ENCODE results near the gene PDZD7. TPM values are rescaled to one million over a fixed set of nuclear protein-coding genes. Genes with fewer than 3 reads are reported as not detected.

Gene PDZD7
- total and polyA plus RNA-seq, 9 of the 15 experiments (the other 6 are each of a cell fraction or from before 2014, with no cell fraction given): 0.04 to 0.24 (median 0.08) TPM; not detected in 3

GRCh38 chr10:101062232-101063049 is 31.5 kb upstream of the PDZD7 start:
- no peaks in the 10 kb centered on the region for H3K9me3 ChIP-seq (replicated peaks; ENCODE audit: control insufficient read depth, insufficient read depth, low read depth, low read length)
- no peaks in the 10 kb centered on the region for H3K27me3 ChIP-seq (ENCODE audit: control insufficient read depth in 2 of 2, insufficient read depth in 2 of 2, low read length in 2 of 2)
- H3K9ac ChIP-seq (ENCODE audit: insufficient read depth in 1 of 2, low read depth in 2 of 2, low read length in 2 of 2): peak overlapping the region; percentile 96 to 99
- ChIA-PET POLR2A (interaction anchor here (0.8 to 1.8 kb wide), 7 partner anchors 9 to 33 kb away, joined by 3 to 7 read pairs (median 3); no protein-coding TSS in a partner anchor), CTCF (ENCODE audit: low intra/inter-chr PET ratio) (interaction anchor here (0.8 to 0.9 kb wide), 2 partner anchors 22 to 69 kb away, joined by 3 read pairs; no protein-coding TSS in a partner anchor)
- ATAC-seq: peak; percentile 62
- peak overlapping the region; percentile 100 for H3K27ac ChIP-seq (ENCODE audit: extremely low read depth, low read depth, low read length)
- peaks cover 6% of the 10 kb centered on the region; the same call in 1 of the 3 replicates for H3K36me3 ChIP-seq (ENCODE audit: control insufficient read depth, insufficient read depth, low read length)
- H3K4me2 ChIP-seq (ENCODE audit: insufficient read depth, low read length): peak overlapping the region; percentile 93
- in situ Hi-C loops (cut with MboI): no loop called here
- intact Hi-C loops (cut with micrococcal nuclease): loop anchor here (10.0 kb wide), 2 partner anchors 48 to 992 kb away; partner anchors contain the start of gene ARMH3
- no TSS peak for BruUV-seq (replicated peaks)
- under 1% methylated on average over 35 of the region's 63 CpGs for WGBS (ENCODE audit: insufficient coverage, low coverage, missing lambda C conversion rate)
- DNase-seq (ENCODE audit: extremely low read depth in 1 of 4, low spot score in 3 of 4): peak; percentile 52 to 78 (median 66)
- H3K9me1 ChIP-seq (ENCODE audit: control insufficient read depth, insufficient read depth, low read length): no peaks in the 10 kb centered on the region
- H3K79me2 ChIP-seq (ENCODE audit: control insufficient read depth, insufficient read depth, low read length): peaks cover 57% of the 10 kb centered on the region
- H2AFZ ChIP-seq (ENCODE audit: low read depth, low read length): peak overlapping the region; percentile 82
- peaks cover 42 to 68% of the 10 kb centered on the region in 2 experiments for H3K4me1 ChIP-seq (replicated peaks in 1 of 2; ENCODE audit: control insufficient read depth in 2 of 2, insufficient read depth in 2 of 2, low read length in 2 of 2)
- peak overlapping the region; percentile 53 for H3K4me3 ChIP-seq
- H4K20me1 ChIP-seq (replicated peaks; ENCODE audit: control insufficient read depth, insufficient read depth, low read length): no peaks in the 10 kb centered on the region
- peak; percentile 15 for FAIRE-seq
- no peak for TF ChIP-seq ZZZ3 (IDR thresholded peaks at IDR 0.05)
- TF ChIP-seq PRDM10 (IDR thresholded peaks at IDR 0.05; ENCODE audit: partially characterized antibody): peak; percentile 22
- no peak for TF ChIP-seq HDGF (IDR thresholded peaks at IDR 0.05)
- TF ChIP-seq TCF3 (CRISPR knock-in tag; IDR thresholded peaks at IDR 0.05): no peak
- no peak for TF ChIP-seq HNRNPUL1 (IDR thresholded peaks at IDR 0.05; ENCODE audit: low read length)
- TF ChIP-seq ZNF655 (CRISPR knock-in tag; IDR thresholded peaks at IDR 0.05): no peak
- TF ChIP-seq RNF2 (IDR thresholded peaks at IDR 0.05): peak; percentile 42; the same call in 1 of the 2 replicates
- no peak for TF ChIP-seq DDX20 (tag; IDR thresholded peaks at IDR 0.05; ENCODE audit: low read depth)
- TF ChIP-seq PCBP1 (IDR thresholded peaks at IDR 0.05; ENCODE audit: low read depth, low read length, poor library complexity, severe bottlenecking): no peak
- TF ChIP-seq, protein P1, sequence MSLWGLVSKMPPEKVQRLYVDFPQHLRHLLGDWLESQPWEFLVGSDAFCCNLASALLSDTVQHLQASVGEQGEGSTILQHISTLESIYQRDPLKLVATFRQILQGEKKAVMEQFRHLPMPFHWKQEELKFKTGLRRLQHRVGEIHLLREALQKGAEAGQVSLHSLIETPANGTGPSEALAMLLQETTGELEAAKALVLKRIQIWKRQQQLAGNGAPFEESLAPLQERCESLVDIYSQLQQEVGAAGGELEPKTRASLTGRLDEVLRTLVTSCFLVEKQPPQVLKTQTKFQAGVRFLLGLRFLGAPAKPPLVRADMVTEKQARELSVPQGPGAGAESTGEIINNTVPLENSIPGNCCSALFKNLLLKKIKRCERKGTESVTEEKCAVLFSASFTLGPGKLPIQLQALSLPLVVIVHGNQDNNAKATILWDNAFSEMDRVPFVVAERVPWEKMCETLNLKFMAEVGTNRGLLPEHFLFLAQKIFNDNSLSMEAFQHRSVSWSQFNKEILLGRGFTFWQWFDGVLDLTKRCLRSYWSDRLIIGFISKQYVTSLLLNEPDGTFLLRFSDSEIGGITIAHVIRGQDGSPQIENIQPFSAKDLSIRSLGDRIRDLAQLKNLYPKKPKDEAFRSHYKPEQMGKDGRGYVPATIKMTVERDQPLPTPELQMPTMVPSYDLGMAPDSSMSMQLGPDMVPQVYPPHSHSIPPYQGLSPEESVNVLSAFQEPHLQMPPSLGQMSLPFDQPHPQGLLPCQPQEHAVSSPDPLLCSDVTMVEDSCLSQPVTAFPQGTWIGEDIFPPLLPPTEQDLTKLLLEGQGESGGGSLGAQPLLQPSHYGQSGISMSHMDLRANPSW (CRISPR knock-in tag; IDR thresholded peaks at IDR 0.05): no peak
- TF ChIP-seq PURB (CRISPR knock-in tag; IDR thresholded peaks at IDR 0.05; ENCODE audit: low read depth): no peak
- no peak for TF ChIP-seq ZNF408 (CRISPR knock-in tag; IDR thresholded peaks at IDR 0.05; ENCODE audit: low read depth)
- TF ChIP-seq GABPA (tag; conservative IDR thresholded peaks at IDR 0.05; ENCODE audit: low read depth): no peak
- TF ChIP-seq LEF1 (IDR thresholded peaks at IDR 0.05): no peak
